ENCODE results near the gene PAQR7.
A peak's percentile ranks its signal among the peaks of the same experiment; 100 is the strongest.

PAQR7 gene

DNA sequence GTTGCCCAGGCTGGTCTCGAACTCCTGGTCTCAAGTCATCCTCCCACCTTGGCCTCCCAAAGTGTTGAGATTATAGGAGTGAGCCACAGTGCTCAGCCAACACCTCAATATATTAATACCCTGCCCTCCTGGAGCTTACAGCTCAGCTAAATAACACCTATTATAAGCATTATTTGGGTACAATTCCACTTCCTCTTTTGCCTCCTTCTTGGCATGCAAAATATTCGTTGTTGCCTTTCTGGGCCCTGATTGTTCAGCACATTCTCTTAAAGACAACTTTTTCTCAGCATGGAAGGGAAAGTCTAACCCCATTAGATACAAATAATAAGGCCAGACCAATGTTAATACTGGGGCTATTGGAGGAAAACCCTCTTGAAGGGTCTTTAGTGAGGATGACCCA is 2.8 kb downstream of the PAQR7 start:
- DNase-seq: no peak

DNA sequence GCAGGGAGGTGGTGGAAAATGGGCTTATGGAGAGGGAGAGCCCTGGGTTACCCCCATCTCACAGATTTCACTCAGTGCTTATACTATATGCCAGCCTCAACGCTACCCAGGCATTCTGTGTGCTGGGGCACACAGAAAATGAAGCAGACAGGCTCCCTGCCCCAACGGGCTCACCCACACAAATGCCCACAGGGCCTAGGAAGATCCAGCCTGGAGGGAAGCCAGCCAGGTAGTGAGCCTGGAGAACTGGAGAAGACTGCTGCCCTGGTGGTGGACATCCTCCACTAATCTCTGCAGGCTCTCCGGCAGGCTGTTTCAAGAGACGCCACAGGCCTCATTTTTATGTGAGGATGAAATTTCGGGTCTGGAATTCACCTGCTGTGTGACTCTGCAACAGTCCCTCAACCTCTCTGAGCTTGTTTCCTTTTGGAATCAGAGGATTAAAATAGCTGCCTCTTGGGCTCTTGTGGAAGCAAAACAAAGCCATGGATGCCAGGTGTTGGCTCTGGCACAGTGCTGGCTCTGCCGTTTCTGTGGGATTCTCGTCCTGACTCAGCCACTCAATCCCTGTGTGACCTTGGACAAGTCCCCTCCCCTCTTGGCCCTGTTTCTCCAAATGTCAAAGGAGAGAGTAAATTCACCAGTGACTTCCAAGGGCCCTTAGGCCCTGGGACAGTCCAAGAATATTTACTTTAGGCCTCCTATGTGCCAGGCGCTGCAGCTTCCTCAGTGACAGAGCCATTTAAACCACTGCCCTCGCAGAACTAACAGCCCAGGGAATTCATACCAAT is 3.6 kb downstream of the PAQR7 start:
- no peak for DNase-seq

DNA sequence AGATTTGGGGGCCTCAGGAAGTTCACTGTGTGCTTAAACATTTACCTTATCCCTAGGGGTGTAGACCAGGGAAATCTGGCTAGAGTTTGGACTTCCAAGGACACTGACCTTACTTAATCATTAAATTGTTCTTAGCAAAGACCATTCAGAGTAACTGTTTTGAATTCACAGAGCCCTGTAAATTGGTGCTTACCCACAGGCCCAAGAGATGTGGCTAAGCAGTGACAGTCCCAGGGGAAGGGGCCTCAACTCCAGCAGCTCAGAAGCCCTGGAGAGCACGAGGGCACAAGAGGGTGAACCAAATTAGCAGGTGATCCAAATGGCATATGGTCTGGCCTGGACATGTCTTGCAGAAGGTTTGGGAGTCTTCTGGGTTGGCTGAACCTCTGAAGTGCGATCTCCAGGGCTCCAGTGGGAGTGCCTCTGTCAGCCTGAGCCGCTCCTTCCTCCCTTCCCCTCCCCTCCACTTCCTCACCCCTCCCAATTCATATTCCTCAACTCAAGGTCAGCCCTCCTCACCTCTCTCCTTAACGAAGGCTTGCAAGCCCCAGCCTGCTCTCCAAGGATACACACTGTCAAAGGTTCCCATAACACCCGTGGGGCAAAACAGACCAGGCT is 4.3 kb downstream of the PAQR7 start:
- no peak for DNase-seq

DNA sequence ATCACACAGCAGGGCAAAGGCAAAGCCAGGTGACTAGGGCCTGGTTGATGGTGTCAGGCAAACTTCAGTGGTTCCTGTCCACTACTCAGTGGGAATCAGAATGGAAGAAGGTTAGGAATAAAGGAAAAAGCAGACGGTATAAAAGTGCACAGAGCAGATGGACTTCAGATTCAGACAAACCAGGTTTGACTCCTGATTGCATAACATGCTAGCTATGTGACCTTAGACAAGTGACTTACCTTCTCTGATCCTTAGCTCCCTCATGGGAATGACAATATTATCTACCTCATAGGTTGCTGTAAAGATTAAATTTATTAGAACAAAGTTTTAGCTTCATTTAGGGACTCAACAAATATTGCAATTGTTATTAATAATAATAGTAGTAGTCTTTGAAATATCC is 4.9 kb downstream of the PAQR7 start:
- no peak for DNase-seq

DNA sequence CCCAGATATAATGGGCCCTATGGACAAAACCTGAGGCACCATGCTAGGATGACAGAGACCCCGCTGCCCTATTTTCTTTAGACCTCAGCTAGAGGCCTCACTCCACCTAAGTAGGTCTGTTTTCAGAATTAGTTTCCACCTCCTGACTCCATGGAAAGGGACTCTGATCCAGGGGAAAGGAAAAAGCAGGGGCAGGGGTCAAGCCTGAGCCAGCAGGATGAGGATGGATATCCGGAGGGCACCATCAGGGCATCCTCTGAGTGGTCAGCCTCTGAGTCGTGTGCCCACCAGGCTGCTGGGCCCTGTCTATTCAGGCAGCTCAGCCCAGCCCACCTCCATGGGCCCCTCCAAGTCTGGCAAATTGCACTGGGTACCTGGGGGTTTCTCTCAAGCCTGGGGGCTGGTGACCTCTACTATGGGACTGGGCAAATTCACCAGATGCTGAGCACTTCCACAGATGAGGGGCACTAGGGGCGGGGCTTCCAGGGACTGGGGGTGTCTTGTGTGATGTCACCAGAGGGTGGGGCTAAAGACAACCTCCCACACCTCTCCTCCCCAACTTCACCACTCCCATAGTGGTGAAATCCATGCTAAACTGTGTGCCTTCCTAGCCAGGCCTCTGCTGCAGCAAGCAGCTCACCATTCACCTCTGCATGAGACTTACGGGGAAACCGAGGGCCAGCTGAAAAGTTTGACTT is 5.5 kb downstream of the PAQR7 start:
- DNase-seq: no peak

DNA sequence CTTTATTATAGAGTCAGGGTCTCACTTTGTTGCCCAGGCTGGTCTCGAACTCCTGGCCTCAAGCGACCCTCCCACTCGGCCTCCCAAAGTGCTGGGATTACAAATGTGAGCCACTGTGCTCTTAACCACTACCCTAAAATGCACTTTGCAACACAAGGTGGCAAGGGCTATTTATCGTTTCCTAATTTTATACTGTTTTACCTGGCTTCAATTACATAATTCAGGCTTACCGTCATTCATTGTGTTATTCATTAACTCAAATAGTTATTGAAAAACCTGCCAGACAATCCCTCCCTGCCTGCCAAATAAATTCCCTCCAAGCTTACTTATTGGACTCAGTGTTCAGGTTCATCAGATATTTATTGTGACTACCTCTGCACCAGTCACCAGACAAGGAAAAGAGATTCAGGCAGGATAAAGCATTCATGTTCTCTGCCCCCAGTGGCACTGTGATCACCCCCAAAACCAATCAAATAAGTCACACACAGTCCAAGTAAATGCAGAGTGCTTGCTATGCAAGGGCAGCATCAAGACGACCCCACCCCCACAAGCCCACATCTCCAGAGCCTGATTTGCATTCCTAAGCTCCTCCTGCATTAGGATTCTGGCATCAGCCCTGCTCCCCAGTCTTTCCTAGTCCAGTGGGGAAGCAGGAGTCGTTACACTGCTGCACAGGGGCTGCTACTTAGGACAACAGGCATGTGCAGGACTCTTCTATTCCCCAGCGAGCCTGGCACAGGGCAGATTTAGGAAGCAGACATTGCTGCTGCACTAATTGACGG is 8.1 kb downstream of the PAQR7 start:
- DNase-seq: no peak

DNA sequence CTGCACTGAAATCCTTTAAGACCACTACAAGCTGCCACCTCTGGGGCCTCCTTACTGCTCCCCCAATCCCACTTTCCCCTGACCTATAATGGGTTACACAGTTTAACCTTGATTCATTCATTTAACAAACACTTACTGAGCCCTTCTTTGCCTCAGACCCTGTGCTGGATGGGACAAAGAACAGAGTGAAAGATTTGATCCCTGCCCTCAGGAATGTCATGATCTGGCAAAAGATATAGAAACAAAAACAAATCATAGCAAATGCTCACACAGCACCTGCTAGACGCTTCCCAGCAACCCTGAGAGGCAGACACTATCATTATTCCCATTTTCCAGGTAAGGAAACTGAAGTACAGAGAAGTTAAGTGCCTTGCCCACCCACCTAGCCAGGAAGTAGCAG is 9.2 kb downstream of the PAQR7 start:
- DNase-seq: no peak

DNA sequence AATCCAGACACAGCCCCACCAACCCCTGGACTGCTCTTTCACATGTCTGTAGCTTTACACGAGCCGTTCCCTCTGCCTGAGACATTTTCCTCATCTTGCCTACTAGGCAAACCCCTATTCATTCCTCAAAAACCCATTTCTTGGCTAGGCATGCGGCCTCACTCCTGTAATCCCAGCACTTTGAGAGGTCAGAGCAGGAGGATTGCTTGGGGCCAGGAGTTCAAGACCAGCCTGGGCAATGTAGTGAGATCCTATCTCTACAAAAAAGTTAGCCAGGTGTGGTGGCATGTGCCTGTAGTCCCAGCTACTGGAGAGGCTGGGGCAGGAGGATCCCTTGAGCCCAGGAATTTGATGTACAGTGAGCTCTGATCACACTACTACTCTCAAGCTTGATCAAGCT is 11.1 kb downstream of the PAQR7 start:
- DNase-seq: no peak

DNA sequence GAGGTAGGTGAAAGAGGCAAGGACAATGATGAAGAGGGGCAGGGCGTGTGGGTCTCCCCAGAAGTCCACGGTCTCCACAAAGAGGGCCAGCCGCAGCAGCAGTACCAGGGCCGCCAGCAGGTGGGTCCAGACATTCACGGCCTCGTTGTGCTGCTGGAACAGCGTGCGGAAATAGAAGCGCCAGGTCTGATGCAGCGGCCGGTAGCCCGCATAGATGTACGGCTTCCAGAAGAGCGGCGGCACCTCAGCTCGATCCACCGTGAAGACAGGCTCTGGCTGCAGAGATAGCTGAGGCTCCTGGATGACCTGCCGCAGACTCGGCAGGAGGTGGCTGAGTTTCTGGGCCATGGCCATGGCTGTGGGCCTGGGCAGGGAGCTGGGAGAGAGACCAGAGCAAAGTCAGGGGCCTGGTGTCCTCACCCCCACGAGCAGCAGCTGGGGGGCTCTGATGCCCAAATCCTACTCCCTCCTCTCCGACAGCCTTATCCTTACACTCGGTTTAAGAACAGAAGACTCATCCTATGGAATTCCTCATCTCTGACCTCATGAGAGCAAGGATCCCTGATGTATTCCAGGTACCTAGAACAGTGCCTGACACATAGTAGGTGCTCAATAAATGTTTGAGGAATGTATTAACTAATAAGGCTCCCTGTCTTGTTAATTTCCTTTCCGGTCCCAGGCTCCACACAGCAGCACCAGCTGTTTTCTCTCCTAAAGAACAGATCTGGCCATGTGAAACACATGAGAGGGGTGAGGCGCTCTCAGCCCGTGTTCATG is 11.8 kb downstream of the PAQR7 start:
- DNase-seq: no peak

DNA sequence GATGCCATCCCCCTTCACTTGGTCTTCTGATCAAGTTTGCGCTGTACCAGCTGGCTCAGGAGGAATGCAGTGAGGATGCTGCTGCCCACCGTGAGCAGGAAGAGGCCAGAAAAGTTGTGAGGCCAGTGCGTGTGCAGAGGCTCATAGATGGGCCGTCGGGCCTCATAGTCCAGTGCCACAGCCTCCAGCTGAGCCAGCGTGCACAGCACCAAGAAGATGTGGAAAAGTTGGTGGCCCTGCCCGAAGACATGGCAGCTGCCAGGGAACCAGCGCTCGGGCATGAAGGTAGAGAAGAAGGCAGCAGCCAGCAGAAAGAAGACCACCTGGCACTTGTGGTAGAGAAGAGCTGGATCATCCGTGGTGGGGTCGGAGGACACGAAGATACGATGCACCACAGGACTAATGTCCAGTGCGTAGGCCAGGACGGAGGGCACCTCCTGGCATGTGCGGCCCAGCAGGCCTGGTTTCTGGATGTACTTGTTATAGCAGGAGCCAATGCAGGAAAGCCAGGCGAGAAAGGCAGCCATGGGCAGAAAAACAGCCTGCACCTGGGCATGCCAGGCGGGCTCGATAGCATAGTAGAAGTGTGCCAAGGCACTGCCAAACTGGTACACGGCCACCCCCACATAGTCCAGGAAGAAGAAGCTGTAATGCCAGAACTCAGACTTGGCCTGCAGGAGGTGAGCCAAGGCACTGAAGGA is 12.6 kb downstream of the PAQR7 start:
- no peak for DNase-seq

DNA sequence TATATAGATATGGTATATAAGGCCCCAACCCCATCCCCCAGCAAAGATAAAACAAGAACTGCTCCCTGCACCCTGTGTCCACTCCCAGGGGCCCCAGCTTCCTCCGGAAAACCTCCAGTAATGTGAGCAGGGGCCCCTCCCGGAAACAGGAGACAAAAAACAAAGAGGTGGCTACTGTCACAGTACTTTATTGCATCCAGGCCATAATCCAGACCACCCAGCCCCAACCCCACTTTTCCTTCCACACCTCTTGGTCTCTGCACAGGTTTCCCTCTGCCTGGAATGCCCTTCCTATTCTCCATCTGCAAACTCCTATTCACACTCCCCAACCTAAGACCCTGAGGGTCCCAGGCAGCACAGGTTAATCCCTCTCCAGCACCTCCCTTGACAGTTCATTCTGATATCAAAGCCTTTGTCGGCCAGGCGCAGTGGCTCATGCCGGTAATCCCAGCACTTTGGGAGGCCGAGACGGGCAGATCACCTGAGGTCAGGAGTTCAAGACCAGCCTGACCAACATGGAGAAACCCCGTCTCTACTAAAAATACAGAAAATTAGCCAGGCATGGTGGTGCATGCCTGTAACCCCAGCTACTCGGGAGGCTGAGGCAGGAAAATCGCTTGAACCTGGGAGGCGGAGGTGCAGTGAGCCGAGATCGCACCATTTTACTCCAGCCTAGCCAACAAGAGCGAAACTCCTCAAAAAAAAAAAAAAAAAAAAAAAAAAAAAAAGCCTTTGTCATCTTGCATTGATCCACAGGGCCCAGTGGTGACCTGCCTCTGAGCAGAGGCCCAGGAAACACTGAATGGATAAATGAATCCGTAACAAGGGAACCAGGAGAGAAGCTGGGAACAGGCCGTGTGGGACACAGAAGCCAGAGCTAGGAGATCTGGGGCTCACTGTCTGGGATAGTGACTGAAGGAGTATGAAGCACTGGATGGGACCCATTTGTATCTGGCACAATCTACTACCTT is 13.9 kb downstream of the PAQR7 start:
- no peak for DNase-seq

DNA sequence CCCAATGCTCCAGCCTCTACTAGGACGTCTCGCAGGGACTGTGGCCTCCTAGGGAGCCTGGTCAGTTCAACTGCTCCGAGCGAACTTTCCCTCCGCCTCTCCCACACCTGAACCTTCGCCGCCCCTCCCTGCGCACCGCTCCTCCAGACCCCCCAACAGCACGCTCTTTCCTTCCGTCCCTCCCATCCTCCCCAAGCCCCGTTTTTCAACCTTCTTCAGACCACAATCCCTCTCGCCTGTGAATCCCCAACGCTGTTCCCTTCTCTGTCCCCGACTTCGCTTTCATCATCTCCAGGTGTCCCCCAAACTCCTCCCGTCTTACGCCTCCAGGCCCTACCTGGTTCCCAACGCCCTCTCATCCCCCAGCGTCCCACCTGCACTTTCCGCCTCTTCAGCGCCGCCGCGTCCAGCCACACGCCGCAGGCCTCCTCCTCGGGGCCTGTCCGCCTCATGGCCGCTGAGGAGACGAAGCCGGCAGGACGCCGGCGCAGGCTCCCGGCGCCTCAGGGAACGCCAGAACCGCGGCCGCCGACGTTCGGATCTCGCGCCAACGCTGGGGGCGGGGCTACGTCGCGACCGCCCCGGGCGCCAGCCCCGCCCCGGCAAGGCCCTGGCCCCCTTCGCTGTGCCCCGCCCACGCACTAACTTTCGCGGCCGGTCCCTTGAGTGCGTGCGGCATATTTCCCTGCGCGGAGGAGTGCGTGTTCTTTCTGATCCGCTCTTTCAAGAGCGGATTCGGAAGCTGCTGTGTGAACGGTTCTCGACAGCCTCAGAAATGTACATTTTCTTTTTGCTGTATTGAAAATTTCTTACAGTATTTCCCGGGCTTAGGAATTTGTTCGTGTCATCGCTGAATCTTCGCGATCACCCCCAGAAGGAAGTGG is 16.4 kb downstream of the PAQR7 start, which contains the start of gene AUNIP:
Gene AUNIP, minus strand, starts transcription at position 552 of the 884 bp plus-strand sequence. Its CDS starts 100 bp downstream, at position 452.
- DNase-seq: peak; percentile 90

DNA sequence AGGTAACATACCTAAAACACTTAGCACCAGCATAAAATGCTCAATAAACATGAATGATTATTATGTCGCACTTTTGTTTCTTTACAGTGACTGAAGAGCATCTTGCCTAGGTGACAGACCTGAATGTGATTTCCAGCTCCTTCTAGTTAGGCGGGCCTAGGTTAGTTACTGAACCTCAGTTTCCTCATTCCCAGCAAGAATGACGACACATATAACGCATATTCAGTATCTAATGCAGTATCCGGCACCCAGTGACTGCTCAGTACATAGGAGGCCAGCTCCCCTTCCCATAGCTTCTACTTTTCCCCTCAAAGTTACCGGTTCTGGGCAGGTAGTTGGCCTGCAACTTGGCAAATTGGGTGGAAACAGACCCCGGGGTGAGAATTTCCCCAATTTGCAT is 17.0 kb downstream of the PAQR7 start:
- no peak for DNase-seq

DNA sequence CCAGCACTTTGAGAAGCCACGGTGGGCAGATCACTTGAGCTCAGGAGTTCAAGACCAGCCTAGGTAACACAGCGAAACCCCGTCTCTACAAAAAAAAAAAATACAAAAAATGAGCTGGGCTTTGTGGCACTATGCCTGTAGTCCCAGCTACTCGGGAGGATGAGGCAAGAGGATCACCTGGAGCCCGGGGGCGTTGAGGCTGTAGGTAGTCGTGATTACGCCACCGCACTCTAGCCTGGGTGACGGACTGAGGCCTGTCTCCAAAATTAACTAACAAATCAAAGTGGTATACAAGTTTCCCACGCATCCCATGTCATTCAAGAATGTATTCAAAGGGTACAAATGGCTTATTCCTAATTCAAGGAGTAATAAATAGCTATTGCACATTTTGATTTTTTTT is 18.7 kb downstream of the PAQR7 start:
- DNase-seq: no peak

DNA sequence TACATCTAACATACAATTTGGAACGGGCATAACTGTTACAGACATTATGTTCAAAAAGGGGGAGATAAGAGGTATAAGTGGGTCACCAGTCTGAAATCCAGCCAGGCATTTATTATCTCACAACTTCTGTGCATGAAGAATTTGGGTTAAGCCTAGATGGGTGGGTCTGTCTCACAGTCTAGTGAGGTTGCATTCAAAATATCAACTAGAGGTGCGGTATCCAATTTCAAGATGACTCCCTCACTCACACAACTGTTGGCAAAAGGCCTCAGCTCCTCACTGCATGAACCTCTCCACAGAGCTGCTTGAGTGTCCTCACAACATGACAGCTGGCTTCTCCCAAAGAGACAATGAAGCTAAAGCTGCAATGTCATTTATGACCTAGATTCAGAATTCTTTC is 21.0 kb downstream of the PAQR7 start:
- no peak for DNase-seq

DNA sequence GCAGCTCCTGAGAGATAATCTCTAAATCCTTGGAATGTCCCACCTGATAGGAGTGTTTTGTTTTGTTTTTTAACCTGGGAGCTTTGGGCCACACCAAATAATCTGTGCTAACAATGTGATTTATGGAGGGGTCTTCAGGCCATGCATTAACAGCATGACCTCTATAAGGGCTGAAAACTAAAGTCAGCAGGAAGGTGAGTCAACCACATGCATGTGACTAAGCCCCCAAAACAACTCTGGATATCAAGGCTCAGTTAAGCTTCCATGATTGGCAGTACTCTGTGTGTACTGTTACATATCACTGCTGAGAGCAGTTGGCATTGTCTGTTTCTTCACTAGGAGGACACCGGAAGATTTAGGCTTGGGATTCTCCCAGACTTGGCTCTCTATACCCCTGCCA is 27.0 kb downstream of the PAQR7 start:
- DNase-seq: peak; percentile 18

DNA sequence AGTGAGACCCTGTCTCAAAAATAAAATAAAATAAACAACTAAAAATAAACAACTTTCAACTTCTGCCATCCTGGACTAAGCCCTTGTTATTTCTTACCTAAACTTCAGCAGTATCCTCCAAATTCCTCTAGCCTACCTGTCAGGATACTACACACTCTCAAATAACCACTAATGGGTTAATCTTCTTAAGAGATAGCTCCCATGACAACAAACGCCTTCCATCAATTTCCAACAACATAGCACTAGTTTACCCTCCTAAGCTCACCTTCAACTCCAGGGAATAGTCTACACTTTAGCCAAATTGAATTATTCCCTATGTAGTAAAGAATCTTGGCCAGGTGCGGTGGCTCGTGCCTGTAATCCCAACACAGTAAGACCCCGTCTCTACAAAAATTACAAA is 27.6 kb downstream of the PAQR7 start:
- DNase-seq: no peak

DNA sequence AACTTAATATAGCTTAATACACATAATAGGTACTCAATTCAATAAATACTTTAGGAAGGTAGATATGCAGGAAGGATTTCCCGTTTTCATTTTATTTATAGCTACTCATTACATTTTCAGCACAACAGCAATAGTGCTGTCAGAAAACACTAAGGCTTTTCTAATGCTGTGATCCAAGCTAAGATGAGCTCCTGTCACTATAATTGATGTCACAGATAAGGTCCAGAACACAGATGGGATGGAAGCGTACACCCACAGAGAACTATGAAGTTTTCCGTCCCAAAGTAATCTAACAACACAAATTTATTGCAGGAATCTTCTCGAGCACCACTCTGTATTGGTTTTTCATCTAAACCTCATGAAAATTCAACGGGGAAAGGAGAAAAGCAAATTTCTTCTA is 29.8 kb downstream of the PAQR7 start:
- DNase-seq: no peak

DNA sequence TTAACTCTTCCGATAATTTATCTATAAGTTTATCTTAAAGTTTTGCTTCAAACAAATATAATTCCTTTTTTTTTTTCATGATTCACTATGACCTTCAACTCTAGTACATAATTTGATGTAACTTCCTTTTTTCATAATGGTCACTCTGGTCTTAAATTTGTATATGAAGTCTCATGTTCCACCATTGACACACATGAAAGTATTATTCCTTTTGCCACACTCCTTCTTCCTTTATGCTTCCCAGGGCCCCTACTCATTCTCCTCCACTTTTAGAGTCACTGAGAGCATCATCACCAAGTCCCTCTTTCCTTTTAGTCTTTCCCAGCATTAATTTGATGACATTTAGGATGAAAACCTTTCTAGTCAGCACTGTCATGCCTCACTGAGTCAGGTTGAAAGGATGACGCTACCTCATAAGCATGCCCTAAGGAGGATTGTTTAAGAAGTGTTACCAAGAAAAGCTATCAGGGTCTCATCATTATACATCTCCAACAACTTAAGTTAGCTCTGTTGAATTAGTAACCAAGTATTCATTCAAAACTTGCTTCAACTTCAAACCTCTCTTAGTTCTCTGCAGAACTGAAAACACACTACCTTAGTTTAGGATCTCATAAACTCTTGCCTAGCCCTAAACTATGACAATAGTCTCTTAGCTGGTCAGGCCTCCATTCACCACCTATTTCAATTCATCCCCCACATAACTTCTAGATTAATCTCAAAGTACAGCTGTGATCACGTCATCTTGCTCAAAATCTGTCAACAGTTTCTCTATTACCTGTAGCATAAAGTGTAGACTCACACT is 30.8 kb downstream of the PAQR7 start:
- no peak for DNase-seq

Measured in HCEC 1CT (cell line).